8988T (cell line): ENCODE results near the gene TRPT1.

Experiments used
- DNase-seq: peaks from one replicate; pipeline ENCODE4 v3.0.0; 2011

Gene TRPT1

DNA sequence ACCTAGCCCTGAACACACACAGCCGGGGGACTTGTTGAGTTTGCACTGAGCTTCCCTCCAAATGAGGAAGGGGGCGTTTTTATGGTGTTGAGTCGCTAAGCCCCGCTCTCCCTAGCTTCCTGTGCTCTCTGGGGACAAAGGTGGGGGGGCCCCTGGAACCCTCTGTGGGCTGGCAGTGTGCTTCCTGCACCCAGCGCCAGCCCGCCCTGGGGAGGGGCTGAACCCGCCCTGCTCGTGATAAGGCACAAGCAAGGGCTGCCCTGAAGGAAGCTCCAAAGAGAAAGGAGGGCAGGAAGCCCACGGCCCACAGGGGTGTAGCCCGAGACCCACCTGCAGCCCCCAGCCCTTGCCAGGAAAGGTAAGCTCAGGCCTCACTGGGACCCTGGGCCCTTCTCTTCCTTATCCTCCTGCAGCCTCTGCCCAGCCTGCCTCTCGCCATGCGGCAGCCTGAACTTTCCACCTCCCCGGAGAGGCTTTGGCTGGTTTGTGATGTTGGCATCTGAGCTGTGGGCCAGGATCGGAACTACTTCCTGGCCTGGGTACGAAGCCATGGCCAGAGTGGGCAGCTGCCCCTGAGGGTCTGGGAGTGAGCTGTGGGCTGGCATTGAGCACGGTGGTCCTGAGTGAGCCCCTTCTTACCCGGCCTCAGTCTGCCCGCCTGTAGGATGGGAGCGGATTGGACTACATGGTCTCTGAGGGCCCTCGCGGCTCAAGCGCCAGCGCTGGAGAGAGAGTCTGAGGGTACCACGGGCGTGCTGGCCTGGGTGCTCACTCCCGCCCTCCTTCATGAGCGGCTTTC lies 19.3 kb downstream of the TRPT1 start, which contains the start of gene FERMT3:
TSS of gene FERMT3 (plus strand) at position 265 of the 799 bp plus-strand sequence. CDS start 644 bp downstream, outside the sequence.
- DNase-seq: no peak

GRCh38 chr11:64204464-64204989 lies 21.5 kb downstream of the TRPT1 start:
- DNase-seq: peak; percentile 92

DNA sequence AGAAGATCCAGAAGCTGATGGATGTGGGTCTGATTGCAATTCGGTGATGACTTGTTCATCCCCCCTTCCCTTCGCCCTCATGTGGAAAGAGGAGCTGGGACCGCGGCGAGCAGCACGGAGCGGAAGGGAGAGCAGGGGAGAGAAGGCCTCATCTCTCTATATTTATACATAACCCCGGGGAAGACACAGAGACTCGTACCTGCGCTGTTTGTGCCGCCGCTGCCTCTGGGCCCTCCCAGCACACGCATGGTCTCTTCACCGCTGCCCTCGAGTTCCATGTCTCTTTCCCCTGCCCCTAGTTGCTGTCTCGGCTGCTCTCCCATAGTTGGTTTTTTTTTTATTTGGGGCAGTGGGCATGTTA lies 21.9 kb downstream of the TRPT1 start:
- DNase-seq: no peak

DNA sequence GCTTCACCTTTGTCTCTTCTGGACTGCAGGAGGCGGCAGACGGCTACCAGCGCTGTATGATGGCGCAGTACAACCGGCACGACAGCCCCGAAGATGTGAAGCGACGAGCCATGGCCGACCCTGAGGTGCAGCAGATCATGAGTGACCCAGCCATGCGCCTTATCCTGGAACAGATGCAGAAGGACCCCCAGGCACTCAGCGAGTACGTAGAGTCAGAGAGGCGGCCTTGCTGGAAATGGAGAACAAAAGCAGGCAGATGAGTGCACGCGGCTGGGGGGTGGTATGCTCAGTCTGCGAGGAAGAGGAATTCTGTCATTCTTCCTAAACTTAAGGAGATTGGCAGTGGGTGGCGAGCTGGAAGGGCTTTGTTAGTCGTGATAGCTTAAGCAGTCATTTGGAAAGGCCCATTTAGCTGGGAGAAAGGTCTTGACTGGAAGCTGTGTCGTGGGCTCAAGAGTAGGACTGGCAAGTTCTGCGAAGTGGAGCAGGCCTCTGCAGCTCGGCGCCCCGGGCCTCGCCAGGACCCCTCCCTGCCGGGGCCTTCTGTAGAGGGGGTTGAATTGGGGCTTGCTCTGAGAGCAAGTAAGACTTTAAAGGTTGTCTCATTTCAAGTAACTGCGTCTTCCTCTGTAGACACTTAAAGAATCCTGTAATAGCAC lies 22.4 kb downstream of the TRPT1 start:
- no peak for DNase-seq

DNA sequence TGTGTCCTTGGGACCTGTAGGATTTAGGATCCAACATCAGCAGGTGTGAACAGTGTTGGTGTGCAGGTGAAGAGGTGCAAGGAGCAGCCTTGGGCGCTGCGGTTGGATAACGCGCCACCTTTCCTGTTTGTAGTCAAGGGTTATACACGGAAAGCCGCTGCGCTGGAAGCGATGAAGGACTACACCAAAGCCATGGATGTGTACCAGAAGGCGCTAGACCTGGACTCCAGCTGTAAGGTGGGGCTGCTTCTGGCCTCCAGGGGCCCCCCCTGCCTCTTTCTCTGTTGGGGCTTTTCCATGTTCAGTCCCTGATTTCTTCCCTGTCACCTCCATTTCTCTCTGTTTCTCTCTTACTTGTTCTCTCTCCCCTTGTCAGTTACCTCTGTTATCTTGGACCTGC lies 23.0 kb downstream of the TRPT1 start:
- no peak for DNase-seq

DNA sequence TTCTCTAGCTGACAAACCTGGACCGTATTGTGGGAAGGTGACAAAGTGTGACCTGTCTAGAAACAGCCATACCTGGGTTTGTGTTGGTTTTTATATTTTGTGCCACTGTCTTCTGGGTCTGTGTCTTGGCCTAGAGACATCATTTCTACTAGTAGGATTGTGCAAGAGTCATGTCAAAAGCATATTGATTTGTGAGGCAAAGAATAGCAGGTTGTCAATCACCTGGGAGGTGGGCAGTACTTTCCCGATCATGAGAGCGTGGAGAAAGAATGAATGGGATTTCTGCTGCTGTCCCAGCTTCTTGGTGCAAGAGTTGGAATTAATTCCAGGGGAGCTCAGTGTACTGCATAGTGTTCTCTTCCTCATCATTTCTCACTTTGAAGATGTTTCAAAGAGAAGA lies 24.4 kb downstream of the TRPT1 start:
- DNase-seq: no peak

GRCh38 chr11:64198511-64198910 lies 27.5 kb downstream of the TRPT1 start:
- DNase-seq: no peak

DNA sequence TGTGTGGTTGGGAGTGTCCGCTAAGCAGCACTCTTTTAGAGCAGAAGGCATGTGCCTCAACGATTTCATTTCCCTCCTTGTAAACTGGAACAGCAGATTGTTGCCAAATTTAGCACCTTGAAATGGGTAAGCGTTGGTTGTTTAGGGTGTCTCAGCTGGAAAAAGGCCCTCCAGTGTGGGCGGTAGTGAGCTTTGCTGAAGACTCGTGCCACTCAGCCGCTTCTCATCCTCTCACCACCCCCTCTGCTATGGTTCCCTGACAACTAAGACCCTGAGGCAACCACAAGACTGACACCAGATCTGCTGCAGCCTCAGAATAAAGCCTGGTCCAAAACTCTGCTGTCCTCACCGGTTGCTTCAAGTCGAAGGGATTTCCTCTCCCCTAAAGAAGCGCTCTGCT lies 29.4 kb downstream of the TRPT1 start:
- no peak for DNase-seq

- DNase-seq: no peak
These were observed 33.6 kb downstream of the TRPT1 start for GRCh38 chr11:64192434-64192833.

GRCh38 chr11:64186492-64187165 lies 39.4 kb downstream of the TRPT1 start:
- no peak for DNase-seq

- peak; percentile 95 for DNase-seq
These were observed 40.1 kb downstream of the TRPT1 start, which contains the start of gene STIP1 for GRCh38 chr11:64185693-64186491. Gene STIP1, plus strand, starts transcription at chr11:64186171. Its CDS starts 91 bp downstream, at chr11:64186262.

GRCh38 chr11:64185175-64185692 lies 40.8 kb downstream of the TRPT1 start:
- DNase-seq: no peak

DNA sequence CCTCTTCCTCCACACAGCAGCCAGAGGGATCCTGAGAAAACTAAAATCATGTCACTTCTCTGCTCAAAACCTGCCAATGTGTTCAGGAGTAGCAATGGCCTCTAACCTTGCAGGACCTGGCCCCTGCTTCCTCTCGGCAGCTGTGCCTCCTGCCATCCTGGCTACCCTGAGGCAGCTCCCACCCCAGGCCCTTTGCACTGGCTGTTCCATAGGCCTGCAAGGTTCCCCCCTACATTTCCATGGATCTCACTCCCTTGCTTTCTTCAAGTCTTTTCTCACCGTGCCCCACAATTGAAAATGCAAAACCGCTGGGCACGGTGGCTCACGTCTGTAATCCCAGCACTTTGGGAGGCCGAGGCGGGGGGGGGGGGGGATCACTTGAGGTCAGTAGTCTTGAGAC lies 42.1 kb downstream of the TRPT1 start:
- no peak for DNase-seq

GRCh38 chr11:64181506-64182411 lies 44.2 kb downstream of the TRPT1 start:
- peak; percentile 87 for DNase-seq

DNA sequence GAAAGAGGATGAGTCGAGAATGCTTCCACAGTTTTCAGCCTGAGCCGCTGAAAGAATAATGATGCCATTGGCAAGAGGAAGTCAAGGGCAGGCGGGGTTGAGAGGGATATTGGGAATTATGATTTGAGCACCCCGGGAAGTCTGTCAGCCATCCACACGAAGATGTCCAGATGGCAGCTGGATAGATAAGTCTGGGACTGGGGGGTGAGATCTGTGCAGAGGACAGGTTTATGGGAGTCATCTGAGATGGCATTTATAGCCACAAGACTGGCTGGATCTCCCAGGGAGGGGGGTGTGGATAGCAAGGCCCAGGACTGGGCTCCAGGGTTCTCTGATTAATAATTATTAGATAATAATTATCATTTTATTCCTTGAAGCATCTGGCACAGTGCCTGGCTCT lies 45.1 kb downstream of the TRPT1 start:
- DNase-seq: no peak

DNA sequence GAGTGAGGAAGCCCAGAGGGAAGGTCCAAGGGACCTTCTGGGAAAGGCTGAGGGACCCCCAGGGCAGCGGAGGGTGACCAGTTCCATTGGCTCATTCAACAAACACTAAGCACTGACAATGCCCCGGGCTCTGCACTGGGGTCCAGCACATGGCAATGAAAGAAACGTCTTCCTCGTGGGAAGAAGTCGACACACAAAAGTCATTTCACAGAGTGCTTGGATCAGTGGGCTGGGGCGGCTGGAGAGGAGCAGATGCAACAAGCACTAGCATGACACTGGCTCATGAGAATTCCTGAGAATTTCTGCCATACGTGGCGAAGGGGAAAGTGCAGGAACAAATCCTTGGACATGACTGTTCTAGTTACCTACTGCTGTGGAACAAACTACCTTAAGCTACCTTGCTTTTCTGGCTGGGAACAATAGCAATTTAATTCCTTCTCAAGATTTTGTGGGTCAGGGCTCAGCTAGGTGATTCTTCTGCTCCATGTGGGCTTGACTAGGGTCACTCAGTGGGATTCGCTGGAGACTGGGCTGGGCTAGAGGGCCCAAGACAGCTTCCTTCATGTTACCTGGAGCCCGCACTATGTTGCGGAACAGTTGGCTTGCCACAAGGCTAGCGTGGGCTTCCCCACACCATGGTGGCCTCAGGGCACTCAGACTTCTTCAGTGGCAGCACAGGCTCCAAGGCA lies 46.9 kb downstream of the TRPT1 start:
- no peak for DNase-seq

GRCh38 chr11:64178203-64178602 lies 47.8 kb downstream of the TRPT1 start:
- DNase-seq: no peak

DNA sequence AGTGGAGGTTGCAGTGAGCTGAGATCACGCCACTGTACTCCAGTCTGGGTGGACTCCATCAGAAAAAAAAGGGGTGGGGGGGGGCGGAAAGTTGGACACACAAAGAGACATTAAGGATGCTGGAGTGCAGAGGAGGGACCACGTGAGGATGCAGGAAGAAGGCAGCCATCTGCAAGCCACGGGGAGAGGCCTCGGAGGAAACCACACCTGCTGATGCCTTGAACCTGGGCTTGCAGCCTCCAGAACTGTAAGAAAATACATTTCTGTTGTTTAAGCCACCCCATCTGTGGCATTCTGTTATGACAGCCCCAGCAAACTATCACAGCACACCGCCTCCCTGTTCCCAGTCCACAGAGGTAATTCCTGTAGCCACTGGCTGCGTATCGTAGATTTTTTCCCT lies 49.2 kb downstream of the TRPT1 start:
- no peak for DNase-seq
